Stomach (tissue), 4 donors: ENCODE results near the gene PEAK1.

Source experiments
- EP300 ChIP-seq: sonication (generic); formaldehyde crosslinking; IDR thresholded peaks from one replicate; pipeline ENCODE4 v1.6.1; 2017; ENCODE audit warnings: antibody characterized with exemption
- POLR2A ChIP-seq, 4 donors: fragments of 450-650 bp; IDR thresholded peaks; one replicate each; pipeline ENCODE4 v1.6.1; 2016; ENCODE audit warnings: antibody characterized with exemption in 4 of 4, control low read depth in 2 of 4, mild to moderate bottlenecking in 1 of 4, moderate library complexity in 1 of 4
- POLR2AphosphoS5 ChIP-seq, 3 donors: sonication (generic); formaldehyde crosslinking; IDR thresholded peaks; one replicate each; pipeline ENCODE4 v1.6.1; 2016; ENCODE audit warnings: antibody characterized with exemption in 3 of 3
- TF ChIP-seq, protein P1 (sequence below), 7 experiments: fragments of 450-650 bp in 4 of 7; fragments of 200-600 bp in 3 of 7; sonication (generic) in 3 of 7; IDR thresholded peaks; one replicate each; pipeline ENCODE4 v1.5.1; 2016 to 2019; ENCODE audit warnings: antibody characterized with exemption in 7 of 7, control low read depth in 2 of 7, mild to moderate bottlenecking in 1 of 7

- TF ChIP-seq, protein P1, sequence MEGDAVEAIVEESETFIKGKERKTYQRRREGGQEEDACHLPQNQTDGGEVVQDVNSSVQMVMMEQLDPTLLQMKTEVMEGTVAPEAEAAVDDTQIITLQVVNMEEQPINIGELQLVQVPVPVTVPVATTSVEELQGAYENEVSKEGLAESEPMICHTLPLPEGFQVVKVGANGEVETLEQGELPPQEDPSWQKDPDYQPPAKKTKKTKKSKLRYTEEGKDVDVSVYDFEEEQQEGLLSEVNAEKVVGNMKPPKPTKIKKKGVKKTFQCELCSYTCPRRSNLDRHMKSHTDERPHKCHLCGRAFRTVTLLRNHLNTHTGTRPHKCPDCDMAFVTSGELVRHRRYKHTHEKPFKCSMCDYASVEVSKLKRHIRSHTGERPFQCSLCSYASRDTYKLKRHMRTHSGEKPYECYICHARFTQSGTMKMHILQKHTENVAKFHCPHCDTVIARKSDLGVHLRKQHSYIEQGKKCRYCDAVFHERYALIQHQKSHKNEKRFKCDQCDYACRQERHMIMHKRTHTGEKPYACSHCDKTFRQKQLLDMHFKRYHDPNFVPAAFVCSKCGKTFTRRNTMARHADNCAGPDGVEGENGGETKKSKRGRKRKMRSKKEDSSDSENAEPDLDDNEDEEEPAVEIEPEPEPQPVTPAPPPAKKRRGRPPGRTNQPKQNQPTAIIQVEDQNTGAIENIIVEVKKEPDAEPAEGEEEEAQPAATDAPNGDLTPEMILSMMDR (IDR thresholded peaks at IDR 0.05), result no peak
- TF ChIP-seq POLR2A (IDR thresholded peaks at IDR 0.05) (no peak), POLR2AphosphoS5 (IDR thresholded peaks at IDR 0.05) (no peak), EP300 (no peak)
Observed at GRCh38 chr15:77180270-77180669, 239.6 kb downstream of the PEAK1 start.
